ENCODE measurements around the gene NFATC1. TPM values are rescaled to one million over a fixed set of nuclear protein-coding genes. Genes with fewer than 3 reads are reported as not detected.

Gene NFATC1
- total RNA-seq, 6 experiments from 2014 or later = 0.57 to 2.0 (median 0.89) TPM

DNA sequence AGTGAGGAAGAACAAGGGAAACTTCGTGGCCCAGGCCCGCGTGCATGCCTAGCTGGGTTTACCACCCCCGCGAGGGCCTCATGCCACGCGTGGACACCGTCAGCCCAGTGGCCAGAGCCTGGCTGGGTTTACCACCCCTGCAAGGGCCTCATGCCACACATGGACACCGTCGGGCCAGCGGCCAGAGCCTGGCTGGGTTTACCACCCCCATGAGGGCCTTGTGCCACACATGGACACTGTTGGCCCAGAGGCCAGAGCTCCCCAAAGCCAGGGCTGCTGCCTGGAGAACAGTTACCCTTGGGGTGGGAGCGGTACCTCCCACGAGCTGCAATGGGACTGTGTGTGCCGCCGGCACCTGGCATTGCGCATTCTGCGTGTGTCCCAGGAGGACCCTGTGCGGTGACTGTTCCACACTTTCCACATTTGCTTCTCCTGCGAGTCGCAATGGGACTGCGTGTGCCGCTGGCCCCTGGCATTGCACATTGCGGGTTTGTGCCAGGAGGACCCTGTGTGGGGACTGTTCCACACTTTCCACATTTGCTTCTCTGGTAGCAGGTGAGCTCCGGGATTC lies 178.3 kb downstream of the NFATC1 start:
- Mint-ChIP-seq H3K27me3 (ENCODE audit: insufficient read depth) (peaks cover 16% of the 10 kb centered on the region), H3K36me3 (ENCODE audit: low read depth) (peaks cover 19% of the 10 kb centered on the region), H3K4me1 (ENCODE audit: low read depth) (peaks cover 8% of the 10 kb centered on the region), H3K9me3 (peaks cover 28% of the 10 kb centered on the region), H3K4me3 (no peak overlapping the region), H3K27ac (no peak overlapping the region)
- DNase-seq = no peak
- no peak for TF ChIP-seq CTCF (IDR thresholded peaks at IDR 0.05)

DNA sequence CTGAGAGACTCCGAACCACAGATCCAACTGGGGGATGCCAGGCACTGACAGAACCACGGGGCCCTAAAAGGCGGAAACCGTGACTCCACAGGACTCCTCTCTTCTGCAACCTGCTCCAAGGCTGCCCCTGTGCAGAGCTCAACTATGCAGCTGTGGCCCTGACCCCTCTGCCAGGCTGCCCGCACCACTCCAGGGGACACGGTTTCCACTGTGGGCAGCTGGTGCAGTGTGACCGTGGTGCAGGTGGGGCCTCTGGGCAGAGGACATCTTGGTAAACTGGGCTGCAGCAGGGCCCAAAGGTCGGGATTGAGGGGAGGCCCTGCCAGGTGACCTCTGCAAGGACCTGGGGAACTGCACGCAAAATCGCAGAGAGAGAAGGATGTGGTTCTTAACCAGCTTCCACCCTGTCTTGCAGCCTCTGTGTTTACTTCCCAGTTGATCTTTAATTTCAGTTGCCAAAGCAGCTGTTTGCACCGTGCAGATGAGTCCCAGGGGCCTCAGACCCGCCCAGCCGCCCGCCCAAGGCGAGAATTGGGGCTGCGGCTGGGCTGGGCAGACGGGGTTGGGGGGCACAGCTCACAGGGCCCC lies 179.3 kb downstream of the NFATC1 start:
- DNase-seq = no peak
- H3K4me3 Mint-ChIP-seq = no peak overlapping the region
- H3K4me1 Mint-ChIP-seq (ENCODE audit: low read depth) = peaks cover 8% of the 10 kb centered on the region

GRCh38 chr18:79575891-79576685 lies 180.4 kb downstream of the NFATC1 start:
- DNase-seq = no peak
- TF ChIP-seq CTCF (IDR thresholded peaks at IDR 0.05) = no peak
- Mint-ChIP-seq H3K9me3 (peaks cover 24% of the 10 kb centered on the region), H3K4me3 (no peak overlapping the region), H3K27me3 (ENCODE audit: insufficient read depth) (peaks cover 13% of the 10 kb centered on the region), H3K36me3 (ENCODE audit: low read depth) (peaks cover 19% of the 10 kb centered on the region), H3K27ac (no peak overlapping the region), H3K4me1 (ENCODE audit: low read depth) (no peaks in the 10 kb centered on the region)

More for the DNA sequence above, 179.3 kb downstream of the NFATC1 start:
- Mint-ChIP-seq H3K27me3 (ENCODE audit: insufficient read depth) (peaks cover 13% of the 10 kb centered on the region), H3K27ac (no peak overlapping the region), H3K36me3 (ENCODE audit: low read depth) (peaks cover 19% of the 10 kb centered on the region), H3K9me3 (peaks cover 24% of the 10 kb centered on the region)
- TF ChIP-seq CTCF (IDR thresholded peaks at IDR 0.05) = no peak

DNA sequence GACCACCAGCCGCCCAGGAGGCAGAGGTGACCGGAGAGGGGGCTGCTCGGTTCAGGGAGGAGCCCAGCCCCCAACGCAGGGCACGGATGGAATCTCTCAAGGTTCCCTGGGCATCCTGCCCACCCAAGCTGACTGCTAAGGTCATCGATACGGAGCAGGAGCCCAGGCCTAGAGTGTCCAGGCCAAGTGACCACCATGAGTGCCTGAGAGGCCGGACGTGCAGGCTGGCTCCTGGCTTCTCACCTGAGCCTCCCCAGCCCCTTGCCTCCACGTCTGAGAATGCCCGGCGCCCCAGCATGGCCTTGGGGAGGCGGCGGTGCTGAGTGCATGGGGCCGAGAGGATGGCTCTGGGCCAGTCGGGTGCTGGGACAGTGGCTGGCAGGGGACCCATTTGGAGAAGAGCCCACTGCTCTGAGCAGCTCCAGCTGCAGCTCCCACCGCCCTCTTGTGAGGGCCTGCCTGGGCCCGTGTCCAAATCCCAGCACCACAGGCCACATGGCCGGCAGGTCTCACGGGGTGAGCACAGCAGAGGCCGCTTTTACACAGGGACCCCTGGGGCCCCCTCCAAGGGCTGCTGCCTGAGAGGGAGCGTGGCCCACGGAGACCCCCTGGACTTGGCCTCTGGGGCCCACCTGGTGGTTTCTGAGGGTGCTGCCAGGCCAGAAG lies 181.1 kb downstream of the NFATC1 start:
- no peak for TF ChIP-seq CTCF (IDR thresholded peaks at IDR 0.05)
- peaks cover 13% of the 10 kb centered on the region for H3K27me3 Mint-ChIP-seq (ENCODE audit: insufficient read depth)
- no peak overlapping the region for H3K27ac Mint-ChIP-seq
- peaks cover 20% of the 10 kb centered on the region for H3K9me3 Mint-ChIP-seq
- no peak overlapping the region for H3K4me3 Mint-ChIP-seq
- H3K4me1 Mint-ChIP-seq (ENCODE audit: low read depth) = no peaks in the 10 kb centered on the region
- no peak for DNase-seq
- H3K36me3 Mint-ChIP-seq (ENCODE audit: low read depth) = peaks cover 19% of the 10 kb centered on the region

GRCh38 chr18:79577451-79578395 lies 182.0 kb downstream of the NFATC1 start:
- Mint-ChIP-seq H3K27ac (no peak overlapping the region), H3K36me3 (ENCODE audit: low read depth) (peaks cover 10% of the 10 kb centered on the region), H3K27me3 (ENCODE audit: insufficient read depth) (peaks cover 13% of the 10 kb centered on the region), H3K4me1 (ENCODE audit: low read depth) (no peaks in the 10 kb centered on the region), H3K4me3 (no peak overlapping the region), H3K9me3 (peaks cover 11% of the 10 kb centered on the region)
- no peak for DNase-seq
- TF ChIP-seq CTCF (IDR thresholded peaks at IDR 0.05) = no peak

Measured in HFFc6 (cell line).